ENCODE results near the gene ANO2. TPM values are rescaled to one million over a fixed set of nuclear protein-coding genes. Genes with fewer than 3 reads are reported as not detected.

ANO2 gene
- total RNA-seq, 1 donor from 2014 or later: not detected

GRCh38 chr12:5525783-5526367 lies 419.2 kb downstream of the ANO2 start:
- Histone ChIP-seq H3K4me3 (ENCODE audit: low read depth, low read length) (no peak overlapping the region), H3K36me3 (ENCODE audit: control insufficient read depth, insufficient read depth, low read length) (no peaks in the 10 kb centered on the region), H3K27me3 (ENCODE audit: control insufficient read depth, insufficient read depth, low read length) (no peaks in the 10 kb centered on the region)
- DNase-seq (ENCODE audit: low read depth) (no peak), FAIRE-seq (peak; percentile 70)
- no peak for TF ChIP-seq CTCF (IDR thresholded peaks at IDR 0.05; ENCODE audit: insufficient read depth, low read length, severe bottlenecking)

GRCh38 chr12:5524769-5525436 lies 420.2 kb downstream of the ANO2 start:
- Histone ChIP-seq H3K27me3 (ENCODE audit: control insufficient read depth, insufficient read depth, low read length) (no peaks in the 10 kb centered on the region), H3K4me3 (ENCODE audit: low read depth, low read length) (no peak overlapping the region), H3K36me3 (ENCODE audit: control insufficient read depth, insufficient read depth, low read length) (no peaks in the 10 kb centered on the region)
- no peak for FAIRE-seq
- no peak for DNase-seq (ENCODE audit: low read depth)
- no peak for TF ChIP-seq CTCF (IDR thresholded peaks at IDR 0.05; ENCODE audit: insufficient read depth, low read length, severe bottlenecking)

- FAIRE-seq (no peak), DNase-seq (ENCODE audit: low read depth) (no peak)
- TF ChIP-seq CTCF (IDR thresholded peaks at IDR 0.05; ENCODE audit: insufficient read depth, low read length, severe bottlenecking): no peak
- Histone ChIP-seq H3K36me3 (ENCODE audit: control insufficient read depth, insufficient read depth, low read length) (no peaks in the 10 kb centered on the region), H3K27me3 (ENCODE audit: control insufficient read depth, insufficient read depth, low read length) (no peaks in the 10 kb centered on the region), H3K4me3 (ENCODE audit: low read depth, low read length) (no peak overlapping the region)
These were observed 420.8 kb downstream of the ANO2 start for GRCh38 chr12:5524116-5524768.

GRCh38 chr12:5523396-5524115 lies 421.5 kb downstream of the ANO2 start:
- TF ChIP-seq CTCF (IDR thresholded peaks at IDR 0.05; ENCODE audit: insufficient read depth, low read length, severe bottlenecking): no peak

GRCh38 chr12:5522432-5523335 lies 422.4 kb downstream of the ANO2 start:
- FAIRE-seq (no peak), DNase-seq (ENCODE audit: low read depth) (no peak)
- H3K36me3 ChIP-seq (ENCODE audit: control insufficient read depth, insufficient read depth, low read length): no peaks in the 10 kb centered on the region
- H3K4me3 ChIP-seq (ENCODE audit: low read depth, low read length): no peak overlapping the region
- no peaks in the 10 kb centered on the region for H3K27me3 ChIP-seq (ENCODE audit: control insufficient read depth, insufficient read depth, low read length)
- TF ChIP-seq CTCF (IDR thresholded peaks at IDR 0.05; ENCODE audit: insufficient read depth, low read length, severe bottlenecking): no peak

More at GRCh38 chr12:5523396-5524115, 421.5 kb downstream of the ANO2 start:
- no peak overlapping the region for H3K4me3 ChIP-seq (ENCODE audit: low read depth, low read length)
- FAIRE-seq (no peak), DNase-seq (ENCODE audit: low read depth) (no peak)
- H3K36me3 ChIP-seq (ENCODE audit: control insufficient read depth, insufficient read depth, low read length): no peaks in the 10 kb centered on the region
- no peaks in the 10 kb centered on the region for H3K27me3 ChIP-seq (ENCODE audit: control insufficient read depth, insufficient read depth, low read length)

Data from bronchial epithelial cell (primary cell).